K562 (cell line): ENCODE measurements around the gene RTP3. TPM values are rescaled to one million over a fixed set of nuclear protein-coding genes. Genes with fewer than 3 reads are reported as not detected.

Experiments used
- ATAC-seq: fragments of 200-7000 bp; cut with Tn5 transposase; 3 replicates; pipeline ENCODE4 v1.9.1; 2020; ENCODE audit warnings: moderate library complexity
- BruUV-seq: library from RNA; stranded (reverse); fragments of 400-500 nt; replicated peaks from 2 replicates; lab custom pipeline; 2021; lab: Mats Ljungman, UMichigan
- CTCF ChIA-PET: fragments of 300-600 bp; formaldehyde crosslinking; extraction: SDS; loops from one replicate; lab custom pipeline; 2021; ENCODE audit warnings: low intra/inter-chr PET ratio; lab: Yijun Ruan, JAX
- POLR2A ChIA-PET: fragments of 300-600, 350-650 bp; sonication (Branson Sonifier 250); formaldehyde crosslinking; extraction: SDS; loops from one replicate; lab custom pipeline; 2021; ENCODE audit warnings: antibody characterized with exemption, inconsistent platforms; lab: Yijun Ruan, JAX
- DNase-seq, 4 experiments: peaks; one replicate each; pipeline versions ENCODE4 v3.0.0 to v3.0.0-alpha.2; 2011 to 2018; ENCODE audit warnings: low spot score in 3 of 4, mixed read lengths in 3 of 4; ENCODE audit errors: extremely low read depth in 1 of 4
- FAIRE-seq: peaks from 2 replicates; lab custom pipeline; 2011; peaks lifted over from hg19 to GRCh38; lab: Jason Lieb, UNC
- H2AFZ ChIP-seq: 2 replicates; pipeline ENCODE4 v1.6.0; 2011; ENCODE audit warnings: low read depth, low read length, control low read depth, inconsistent platforms
- H3K27ac ChIP-seq: fragments of 200-600 bp; 3 replicates; pipeline ENCODE4 v1.8.0; 2011; ENCODE audit warnings: low read depth, mild to moderate bottlenecking, control low read depth, inconsistent platforms, low read length, moderate library complexity, mixed read lengths; ENCODE audit errors: extremely low read depth
- H3K27me3 ChIP-seq, 2 experiments: fragments of 300-600 bp in 1 of 2; 2 replicates in 1 of 2; 3 replicates in 1 of 2; pipeline versions ENCODE4 v1.6.0 to v1.8.0; 2011; ENCODE audit warnings: inconsistent platforms in 2 of 2, low read length in 2 of 2, mild to moderate bottlenecking in 1 of 2, mixed read lengths in 1 of 2, moderate library complexity in 1 of 2; ENCODE audit not compliant: control insufficient read depth in 2 of 2, insufficient read depth in 2 of 2
- H3K36me3 ChIP-seq: fragments of 300-600 bp; 3 replicates; pipeline ENCODE4 v1.8.0; 2011; ENCODE audit warnings: mild to moderate bottlenecking, low read length, inconsistent platforms; ENCODE audit not compliant: control insufficient read depth, insufficient read depth
- H3K4me1 ChIP-seq, 2 experiments: fragments of 200-600 bp in 1 of 2; replicated peaks in 1 of 2; 2 replicates in 1 of 2; 3 replicates in 1 of 2; pipeline versions ENCODE4 v1.5.1 to v1.8.0; 2011; ENCODE audit warnings: inconsistent platforms in 2 of 2, low read length in 2 of 2, mild to moderate bottlenecking in 1 of 2, mixed read lengths in 1 of 2, moderate library complexity in 1 of 2; ENCODE audit not compliant: control insufficient read depth in 2 of 2, insufficient read depth in 2 of 2
- H3K4me2 ChIP-seq: 2 replicates; pipeline ENCODE4 v1.6.1; 2011; ENCODE audit warnings: low read length, control low read depth, inconsistent platforms, mixed read lengths; ENCODE audit not compliant: insufficient read depth
- H3K4me3 ChIP-seq: fragments of 200-600 bp; sonication (generic), shearing (Covaris generic); 2 replicates; pipeline ENCODE4 v1.5.1; 2016; ENCODE audit warnings: control low read depth, inconsistent platforms
- H3K79me2 ChIP-seq: fragments of 200-600 bp; 3 replicates; pipeline ENCODE4 v1.8.0; 2011; ENCODE audit warnings: low read length, inconsistent platforms; ENCODE audit not compliant: control insufficient read depth, insufficient read depth
- H3K9ac ChIP-seq, 2 experiments: 2 replicates each; pipeline versions ENCODE4 v1.6.0 to v1.6.1; 2011; ENCODE audit warnings: low read depth in 2 of 2, low read length in 2 of 2, control low read depth in 1 of 2, inconsistent platforms in 1 of 2, mild to moderate bottlenecking in 1 of 2, mixed read lengths in 1 of 2; ENCODE audit not compliant: insufficient read depth in 1 of 2
- H3K9me1 ChIP-seq: one replicate; pipeline ENCODE4 v1.6.0; 2011; ENCODE audit warnings: inconsistent platforms, mild to moderate bottlenecking, low read length, moderate library complexity; ENCODE audit not compliant: control insufficient read depth, insufficient read depth
- H3K9me3 ChIP-seq: replicated peaks from 2 replicates; pipeline ENCODE4 v1.5.1; 2011; ENCODE audit warnings: low read depth, low read length, inconsistent platforms; ENCODE audit not compliant: control insufficient read depth, insufficient read depth
- H4K20me1 ChIP-seq: replicated peaks from 2 replicates; pipeline ENCODE4 v1.6.1; 2011; ENCODE audit warnings: low read length, inconsistent platforms, mixed read lengths; ENCODE audit not compliant: control insufficient read depth, insufficient read depth
- ARID1B ChIP-seq: fragments of 450-650 bp; IDR thresholded peaks from 2 replicates; pipeline ENCODE4 v1.6.1; 2016; ENCODE audit warnings: antibody characterized with exemption, mild to moderate bottlenecking, inconsistent platforms
- ATF3 ChIP-seq, 2 experiments: fragments of 450-650 bp in 1 of 2; sonication (generic) in 1 of 2; formaldehyde crosslinking in 1 of 2; IDR thresholded peaks in 1 of 2; conservative IDR thresholded peaks in 1 of 2; 2 replicates each; pipeline versions ENCODE4 v1.6.1 to v1.8.1; 2016 to 2023; ENCODE audit warnings: mild to moderate bottlenecking in 2 of 2, moderate library complexity in 2 of 2, inconsistent platforms in 1 of 2, missing genetic modification reagents in 1 of 2
- CAMTA2 ChIP-seq: fragments of 250-450 bp; sonication (Bioruptor Pico); conservative IDR thresholded peaks from 2 replicates; pipeline ENCODE4 v1.5.1; 2022
- CHCHD3 ChIP-seq: fragments of 250-450 bp; sonication (Bioruptor Pico); IDR thresholded peaks from 2 replicates; pipeline ENCODE4 v2.1.2; 2022; ENCODE audit warnings: mild to moderate bottlenecking
- E2F6 ChIP-seq, 2 experiments: IDR thresholded peaks; 2 replicates each; pipeline ENCODE4 v1.6.1; 2011; ENCODE audit warnings: borderline replicate concordance in 1 of 2, control low read depth in 1 of 2, low read depth in 1 of 2, low read length in 1 of 2, mild to moderate bottlenecking in 1 of 2, mixed read lengths in 1 of 2, moderate library complexity in 1 of 2; ENCODE audit not compliant: insufficient read depth in 1 of 2, insufficient read length in 1 of 2, poor library complexity in 1 of 2, severe bottlenecking in 1 of 2; ENCODE audit errors: extremely low read depth in 1 of 2
- FUS ChIP-seq: fragments of 200-400 bp; formaldehyde crosslinking; optimal IDR thresholded peaks from 2 replicates; pipeline ENCODE3; 2017; ENCODE audit warnings: low read depth, low read length
- HMGN3 ChIP-seq: IDR thresholded peaks from 2 replicates; pipeline ENCODE4 v1.6.1; 2011; ENCODE audit warnings: borderline replicate concordance, low read depth, mild to moderate bottlenecking, mixed read lengths, low read length; ENCODE audit not compliant: insufficient read length; ENCODE audit errors: extremely low read depth
- MED1 ChIP-seq: sonication (generic); formaldehyde crosslinking; IDR thresholded peaks from 2 replicates; pipeline ENCODE4 v1.8.1; 2023; ENCODE audit warnings: missing genetic modification reagents, borderline replicate concordance
- MYNN ChIP-seq, 2 experiments: sonication (generic); formaldehyde crosslinking in 1 of 2; IDR thresholded peaks; 2 replicates each; pipeline versions ENCODE4 v1.5.0 to v1.6.1; 2016 to 2020; ENCODE audit warnings: antibody characterized with exemption in 1 of 2, missing genetic modification reagents in 1 of 2
- SMAD1 ChIP-seq: fragments of 150-350 bp; IDR thresholded peaks from 2 replicates; pipeline ENCODE4 v1.6.1; 2014; ENCODE audit warnings: low read length, low read depth; ENCODE audit not compliant: partially characterized antibody
- TAL1 ChIP-seq: fragments of 450-650 bp; IDR thresholded peaks from 2 replicates; pipeline ENCODE4 v1.6.1; 2016; ENCODE audit warnings: mild to moderate bottlenecking
- TCF3 ChIP-seq: sonication (generic); formaldehyde crosslinking; IDR thresholded peaks from 2 replicates; pipeline ENCODE4 v1.4.0; 2020; ENCODE audit warnings: mild to moderate bottlenecking, missing genetic modification reagents
- TEAD4 ChIP-seq, 2 experiments: sonication (generic) in 1 of 2; formaldehyde crosslinking in 1 of 2; IDR thresholded peaks; 2 replicates each; pipeline versions ENCODE4 v1.6.1 to v1.8.0; 2012 to 2022; ENCODE audit warnings: borderline replicate concordance in 1 of 2, inconsistent platforms in 1 of 2, low read length in 1 of 2, mild to moderate bottlenecking in 1 of 2, missing genetic modification reagents in 1 of 2
- TFAP4 ChIP-seq: sonication (generic); formaldehyde crosslinking; IDR thresholded peaks from 2 replicates; pipeline ENCODE4 v1.8.0; 2022; ENCODE audit warnings: missing genetic modification reagents, mild to moderate bottlenecking, moderate library complexity, borderline replicate concordance
- TRIM24 ChIP-seq, 2 experiments: fragments of 450-650 bp; IDR thresholded peaks; 2 replicates each; pipeline ENCODE4 v1.6.1; 2016
- WGBS: fragments of 100-300 bp; shearing (Covaris generic); methylation state at CpG from one replicate; pipeline ENCODE4 v1.1.6; 2016; ENCODE audit warnings: low coverage, mixed read lengths; ENCODE audit not compliant: insufficient coverage; ENCODE audit errors: missing lambda C conversion rate; 5-methylcytosine and 5-hydroxymethylcytosine counted together
- in situ Hi-C: fragments of 300-500 bp; cut with MboI; formaldehyde crosslinking; loops from 4 replicates; pipeline ENCODE4 v1.15.0; 2018; ENCODE audit warnings: inconsistent platforms, mixed read lengths
- intact Hi-C: fragments of 100-400 bp; cut with micrococcal nuclease; formaldehyde crosslinking; loops from 2 replicates; pipeline ENCODE4 v1.14.2; 2022
- polyA plus RNA-seq, 8 experiments: library from polyadenylated mRNA; depleted of rRNA in 4 of 8; stranded (reverse) in 5 of 8; unstranded in 3 of 8; fragments of >200 nt; fragmentation: Nextera tagmentation in 2 of 8; fragmentation: Illumina TruSeq in 1 of 8; extraction: Ambion mirVana in 2 of 8; extraction: Trizol in 1 of 8; gene quantifications; 2 replicates each; pipeline versions ENCODE4 v1.2.1 to v1.2.3, GENCODE V29; 2011 to 2014; ENCODE audit warnings: inconsistent platforms in 1 of 8, missing spikeins in 1 of 8
- total RNA-seq, 7 experiments: library from RNA; depleted of rRNA in 6 of 7; stranded (reverse); fragments of >200 nt in 6 of 7; fragmentation: Illumina TruSeq in 2 of 7; extraction: Trizol in 2 of 7; gene quantifications; 2 replicates each; pipeline versions ENCODE4 v1.2.1 to v1.2.3, GENCODE V29; 2011 to 2021; ENCODE audit warnings: low replicate concordance in 1 of 7

The RTP3 gene
- total and polyA plus RNA-seq, 9 of the 15 experiments (the other 6 are each of a cell fraction or from before 2014, with no cell fraction given): not detected

- no TSS peak for BruUV-seq
- H2AFZ ChIP-seq: 0 out of 2 replicates have a peak overlapping the region, but pooled peaks have one; percentile 21
- intact Hi-C loops (loop anchor here (1.0 kb wide), 1 partner anchor 57 kb away; no protein-coding TSS in a partner anchor), in situ Hi-C loops (loop anchor here (5.0 kb wide), 2 partner anchors 72 to 152 kb away; no protein-coding TSS in a partner anchor)
- CTCF ChIA-PET: interaction anchor here (0.7 to 1.7 kb wide), 2 partner anchors 69 to 74 kb away, joined by 3 to 6 read pairs; no protein-coding TSS in a partner anchor
- H3K79me2 ChIP-seq: no peaks in the 10 kb centered on the region
- 12% methylated on average over 10 of the region's 10 CpGs for WGBS
- peaks cover 9 to 10% of the 10 kb centered on the region in 2 experiments; a peak in 4 of 5 replicates for H3K27me3 ChIP-seq
- H3K36me3 ChIP-seq: no peaks in the 10 kb centered on the region
- H3K27ac ChIP-seq: no peak overlapping the region
- DNase-seq: peak in 2 of 4 experiments; percentile 56 to 63
- no peak overlapping the region for H3K4me3 ChIP-seq
- H3K9ac ChIP-seq: peak overlapping the region in 1 of 2 experiments; percentile 40; a peak in 2 of 4 replicates
- POLR2A ChIA-PET: interaction anchor here (1.0 to 2.6 kb wide), 6 partner anchors 10 to 145 kb away, joined by 3 to 12 read pairs (median 4); partner anchors contain the start of genes CCR5AS and CCRL2
- no peak for FAIRE-seq
- H3K9me1 ChIP-seq: peaks cover 2% of the 10 kb centered on the region
- H3K4me2 ChIP-seq: no peak overlapping the region
- no peaks in the 10 kb centered on the region for H3K9me3 ChIP-seq
- ATAC-seq: no peak
- H4K20me1 ChIP-seq: 0 out of 2 replicates have a peak, but pooled peaks cover 3% of the 10 kb centered on the region
- peaks cover 12 to 18% of the 10 kb centered on the region in 2 experiments; a peak in 4 of 5 replicates for H3K4me1 ChIP-seq
- no peak for TF ChIP-seq CHCHD3 (CRISPR knock-in tag)
- no peak for TF ChIP-seq CAMTA2 (CRISPR knock-in tag)
- no peak for TF ChIP-seq FUS
- peak; percentile 23 for TF ChIP-seq HMGN3
- 0 out of 2 replicates have a peak, but pooled peaks have one; percentile 18 for TF ChIP-seq TEAD4 (IDR thresholded peaks at IDR 0.05; ENCODE audit: low read length)
- TF ChIP-seq TEAD4 (CRISPR knock-in tag; IDR thresholded peaks at IDR 0.05; ENCODE audit: borderline replicate concordance): no peak
- TF ChIP-seq TFAP4 (CRISPR knock-in tag): peak; percentile 88
- TF ChIP-seq ARID1B: peak; percentile 36; the same call in 1 of the 2 replicates
- TF ChIP-seq TCF3 (CRISPR knock-in tag): peak; percentile 65
- peak; percentile 33; the same call in 1 of the 2 replicates for TF ChIP-seq TAL1
- no peak for TF ChIP-seq MED1 (CRISPR knock-in tag)
- TF ChIP-seq SMAD1: no peak
- peak in 1 of 2 experiments; percentile 17; a peak in 1 of 4 replicates for TF ChIP-seq TRIM24 (IDR thresholded peaks at IDR 0.05)
- peak; percentile 33; the same call in 1 of the 2 replicates for TF ChIP-seq MYNN (IDR thresholded peaks at IDR 0.05)
- no peak for TF ChIP-seq MYNN (CRISPR knock-in tag; IDR thresholded peaks at IDR 0.05)
- peak in 1 of 2 experiments; percentile 13 for TF ChIP-seq E2F6 (IDR thresholded peaks at IDR 0.05; ENCODE audit: borderline replicate concordance in 1 of 2, extremely low read depth in 1 of 2, insufficient read depth in 1 of 2, insufficient read length in 1 of 2, low read depth in 1 of 2, low read length in 1 of 2, poor library complexity in 1 of 2, severe bottlenecking in 1 of 2)
- TF ChIP-seq ATF3 (IDR thresholded peaks at IDR 0.05): 0 out of 2 replicates have a peak, but pooled peaks have one; percentile 19
- TF ChIP-seq ATF3 (CRISPR knock-in tag; conservative IDR thresholded peaks at IDR 0.05): no peak
These were observed 12.6 kb upstream of the RTP3 start for GRCh38 chr3:46484911-46485778.
